Measurements from ENCODE around the gene CACNA1G.

Gene CACNA1G

GRCh38 chr17:50661348-50661747 lies 100.8 kb downstream of the CACNA1G start:
- TF ChIP-seq CTCF (IDR thresholded peaks at IDR 0.05; ENCODE audit: insufficient read depth, low read length, poor library complexity, severe bottlenecking) = no peak
- no peak for DNase-seq (ENCODE audit: extremely low read depth, insufficient read length)
- no peak overlapping the region for H3K4me3 ChIP-seq (replicated peaks; ENCODE audit: low read depth, low read length)

GRCh38 chr17:50661795-50662391 lies 101.4 kb downstream of the CACNA1G start:
- DNase-seq (ENCODE audit: extremely low read depth, insufficient read length) = no peak

More at GRCh38 chr17:50661348-50661747, 100.8 kb downstream of the CACNA1G start:
- Histone ChIP-seq H3K27me3 (replicated peaks; ENCODE audit: control insufficient read depth, insufficient read depth, low read length) (peaks cover 1% of the 10 kb centered on the region), H3K36me3 (ENCODE audit: control insufficient read depth, insufficient read depth, low read length) (no peaks in the 10 kb centered on the region)

GRCh38 chr17:50662632-50663225 lies 102.2 kb downstream of the CACNA1G start:
- H3K36me3 ChIP-seq (ENCODE audit: control insufficient read depth, insufficient read depth, low read length) = no peaks in the 10 kb centered on the region
- DNase-seq (ENCODE audit: extremely low read depth, insufficient read length) = no peak
- TF ChIP-seq CTCF (IDR thresholded peaks at IDR 0.05; ENCODE audit: insufficient read depth, low read length, poor library complexity, severe bottlenecking) = no peak
- peaks cover 1% of the 10 kb centered on the region; the same call in 1 of the 2 replicates for H3K27me3 ChIP-seq (replicated peaks; ENCODE audit: control insufficient read depth, insufficient read depth, low read length)
- no peak overlapping the region for H3K4me3 ChIP-seq (replicated peaks; ENCODE audit: low read depth, low read length)

More at GRCh38 chr17:50661795-50662391, 101.4 kb downstream of the CACNA1G start:
- no peak for TF ChIP-seq CTCF (IDR thresholded peaks at IDR 0.05; ENCODE audit: insufficient read depth, low read length, poor library complexity, severe bottlenecking)
- peaks cover 1% of the 10 kb centered on the region for H3K27me3 ChIP-seq (replicated peaks; ENCODE audit: control insufficient read depth, insufficient read depth, low read length)
- H3K36me3 ChIP-seq (ENCODE audit: control insufficient read depth, insufficient read depth, low read length) = no peaks in the 10 kb centered on the region
- no peak overlapping the region for H3K4me3 ChIP-seq (replicated peaks; ENCODE audit: low read depth, low read length)

GRCh38 chr17:50663812-50664374 lies 103.4 kb downstream of the CACNA1G start:
- H3K4me3 ChIP-seq (replicated peaks; ENCODE audit: low read depth, low read length) = no peak overlapping the region
- TF ChIP-seq CTCF (IDR thresholded peaks at IDR 0.05; ENCODE audit: insufficient read depth, low read length, poor library complexity, severe bottlenecking) = no peak
- H3K27me3 ChIP-seq (replicated peaks; ENCODE audit: control insufficient read depth, insufficient read depth, low read length) = peaks cover 1% of the 10 kb centered on the region; the same call in 1 of the 2 replicates
- no peaks in the 10 kb centered on the region for H3K36me3 ChIP-seq (ENCODE audit: control insufficient read depth, insufficient read depth, low read length)
- no peak for DNase-seq (ENCODE audit: extremely low read depth, insufficient read length)

- Histone ChIP-seq H3K4me3 (replicated peaks; ENCODE audit: low read depth, low read length) (no peak overlapping the region), H3K36me3 (ENCODE audit: control insufficient read depth, insufficient read depth, low read length) (no peaks in the 10 kb centered on the region), H3K27me3 (replicated peaks; ENCODE audit: control insufficient read depth, insufficient read depth, low read length) (peaks cover 1% of the 10 kb centered on the region; the same call in 1 of the 2 replicates)
- no peak for DNase-seq (ENCODE audit: extremely low read depth, insufficient read length)
- no peak for TF ChIP-seq CTCF (IDR thresholded peaks at IDR 0.05; ENCODE audit: insufficient read depth, low read length, poor library complexity, severe bottlenecking)
Measured at GRCh38 chr17:50664788-50665458, 104.4 kb downstream of the CACNA1G start.

All from GM06990 (cell line).